Measurements from ENCODE around the gene GLB1L3.

GRCh38 chr11:134338068-134338467, 61.9 kb downstream of the GLB1L3 start:
- TF ChIP-seq CTCF (conservative IDR thresholded peaks at IDR 0.05; ENCODE audit: low read depth, low read length), result no peak
- no peak for TF ChIP-seq EZH2 (IDR thresholded peaks at IDR 0.05; ENCODE audit: borderline replicate concordance, low read depth, low read length, poor library complexity, severe bottlenecking)
